ENCODE results near the gene UNC5A. TPM values are rescaled to one million over a fixed set of nuclear protein-coding genes. Genes with fewer than 3 reads are reported as not detected.

The UNC5A gene
- total RNA-seq, 1 experiment from 2014 or later, result 0.13 TPM

DNA sequence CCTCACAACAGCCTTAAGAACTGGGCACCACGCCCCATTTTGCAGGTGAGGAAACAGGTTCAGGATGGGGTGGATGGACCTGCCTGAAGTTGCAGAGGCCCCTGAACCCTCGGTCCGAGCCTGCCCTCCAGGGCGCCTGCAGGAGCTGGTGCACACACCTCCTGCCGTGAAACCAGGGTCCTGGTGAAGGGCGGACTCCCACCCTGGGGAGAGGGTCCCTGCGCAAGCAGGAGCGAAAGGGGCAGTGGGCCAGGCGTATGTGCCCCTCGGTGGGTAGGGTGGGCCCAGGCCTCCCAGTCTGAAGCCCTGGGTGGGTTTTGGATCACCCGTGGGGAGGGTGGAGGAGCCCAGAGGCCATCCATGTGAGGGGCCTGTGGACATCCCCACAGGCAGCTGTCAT lies 50.9 kb downstream of the UNC5A start:
- DNase-seq (ENCODE audit: low read depth, low spot score) (no peak), ATAC-seq (no peak)
- H3K27me3 ChIP-seq (ENCODE audit: control insufficient read depth, insufficient read depth, low read length), result no peaks in the 10 kb centered on the region; the same call in 1 of the 2 replicates
- peaks cover 3% of the 10 kb centered on the region; the same call in 1 of the 2 replicates for H3K4me1 ChIP-seq (ENCODE audit: control insufficient read depth, insufficient read depth, low read length)
- POLR2A ChIA-PET, result no interaction called here
- H3K27ac ChIP-seq (ENCODE audit: low read length), result no peak overlapping the region
- intact Hi-C loops (cut with micrococcal nuclease; ENCODE audit: unreplicated experiment), result no loop called here
- TF ChIP-seq, protein P1, sequence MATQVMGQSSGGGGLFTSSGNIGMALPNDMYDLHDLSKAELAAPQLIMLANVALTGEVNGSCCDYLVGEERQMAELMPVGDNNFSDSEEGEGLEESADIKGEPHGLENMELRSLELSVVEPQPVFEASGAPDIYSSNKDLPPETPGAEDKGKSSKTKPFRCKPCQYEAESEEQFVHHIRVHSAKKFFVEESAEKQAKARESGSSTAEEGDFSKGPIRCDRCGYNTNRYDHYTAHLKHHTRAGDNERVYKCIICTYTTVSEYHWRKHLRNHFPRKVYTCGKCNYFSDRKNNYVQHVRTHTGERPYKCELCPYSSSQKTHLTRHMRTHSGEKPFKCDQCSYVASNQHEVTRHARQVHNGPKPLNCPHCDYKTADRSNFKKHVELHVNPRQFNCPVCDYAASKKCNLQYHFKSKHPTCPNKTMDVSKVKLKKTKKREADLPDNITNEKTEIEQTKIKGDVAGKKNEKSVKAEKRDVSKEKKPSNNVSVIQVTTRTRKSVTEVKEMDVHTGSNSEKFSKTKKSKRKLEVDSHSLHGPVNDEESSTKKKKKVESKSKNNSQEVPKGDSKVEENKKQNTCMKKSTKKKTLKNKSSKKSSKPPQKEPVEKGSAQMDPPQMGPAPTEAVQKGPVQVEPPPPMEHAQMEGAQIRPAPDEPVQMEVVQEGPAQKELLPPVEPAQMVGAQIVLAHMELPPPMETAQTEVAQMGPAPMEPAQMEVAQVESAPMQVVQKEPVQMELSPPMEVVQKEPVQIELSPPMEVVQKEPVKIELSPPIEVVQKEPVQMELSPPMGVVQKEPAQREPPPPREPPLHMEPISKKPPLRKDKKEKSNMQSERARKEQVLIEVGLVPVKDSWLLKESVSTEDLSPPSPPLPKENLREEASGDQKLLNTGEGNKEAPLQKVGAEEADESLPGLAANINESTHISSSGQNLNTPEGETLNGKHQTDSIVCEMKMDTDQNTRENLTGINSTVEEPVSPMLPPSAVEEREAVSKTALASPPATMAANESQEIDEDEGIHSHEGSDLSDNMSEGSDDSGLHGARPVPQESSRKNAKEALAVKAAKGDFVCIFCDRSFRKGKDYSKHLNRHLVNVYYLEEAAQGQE (IDR thresholded peaks at IDR 0.05; ENCODE audit: insufficient read depth in 1 of 2, low read depth in 2 of 2, low read length in 1 of 2), result no peak
- no peak for TF ChIP-seq TCF7L2 (IDR thresholded peaks at IDR 0.05; ENCODE audit: low read depth, low read length)
- TF ChIP-seq SIN3A (IDR thresholded peaks at IDR 0.05; ENCODE audit: borderline replicate concordance, insufficient read depth, low read depth, low read length), result no peak
- TF ChIP-seq, protein P2, sequence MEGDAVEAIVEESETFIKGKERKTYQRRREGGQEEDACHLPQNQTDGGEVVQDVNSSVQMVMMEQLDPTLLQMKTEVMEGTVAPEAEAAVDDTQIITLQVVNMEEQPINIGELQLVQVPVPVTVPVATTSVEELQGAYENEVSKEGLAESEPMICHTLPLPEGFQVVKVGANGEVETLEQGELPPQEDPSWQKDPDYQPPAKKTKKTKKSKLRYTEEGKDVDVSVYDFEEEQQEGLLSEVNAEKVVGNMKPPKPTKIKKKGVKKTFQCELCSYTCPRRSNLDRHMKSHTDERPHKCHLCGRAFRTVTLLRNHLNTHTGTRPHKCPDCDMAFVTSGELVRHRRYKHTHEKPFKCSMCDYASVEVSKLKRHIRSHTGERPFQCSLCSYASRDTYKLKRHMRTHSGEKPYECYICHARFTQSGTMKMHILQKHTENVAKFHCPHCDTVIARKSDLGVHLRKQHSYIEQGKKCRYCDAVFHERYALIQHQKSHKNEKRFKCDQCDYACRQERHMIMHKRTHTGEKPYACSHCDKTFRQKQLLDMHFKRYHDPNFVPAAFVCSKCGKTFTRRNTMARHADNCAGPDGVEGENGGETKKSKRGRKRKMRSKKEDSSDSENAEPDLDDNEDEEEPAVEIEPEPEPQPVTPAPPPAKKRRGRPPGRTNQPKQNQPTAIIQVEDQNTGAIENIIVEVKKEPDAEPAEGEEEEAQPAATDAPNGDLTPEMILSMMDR (IDR thresholded peaks at IDR 0.05), result no peak
- no peak for TF ChIP-seq POLR2AphosphoS5 (IDR thresholded peaks at IDR 0.05; ENCODE audit: low read depth, low read length)
- CTCF ChIA-PET, result no interaction called here
- in situ Hi-C loops (cut with HindIII; ENCODE audit: low pct_unique_long_range_greater_than_20kb, low sequenced_read_pairs), result no loop called here
- no peaks in the 10 kb centered on the region for H3K9me3 ChIP-seq (ENCODE audit: control insufficient read depth, insufficient read depth, low read depth, low read length)
- no TSS peak for BruUV-seq (replicated peaks)
- no peak overlapping the region for H3K4me3 ChIP-seq (ENCODE audit: low read depth in 2 of 2, low read length in 2 of 2)
- no peaks in the 10 kb centered on the region for H3K36me3 ChIP-seq (ENCODE audit: control insufficient read depth, insufficient read depth, low read length)

DNA sequence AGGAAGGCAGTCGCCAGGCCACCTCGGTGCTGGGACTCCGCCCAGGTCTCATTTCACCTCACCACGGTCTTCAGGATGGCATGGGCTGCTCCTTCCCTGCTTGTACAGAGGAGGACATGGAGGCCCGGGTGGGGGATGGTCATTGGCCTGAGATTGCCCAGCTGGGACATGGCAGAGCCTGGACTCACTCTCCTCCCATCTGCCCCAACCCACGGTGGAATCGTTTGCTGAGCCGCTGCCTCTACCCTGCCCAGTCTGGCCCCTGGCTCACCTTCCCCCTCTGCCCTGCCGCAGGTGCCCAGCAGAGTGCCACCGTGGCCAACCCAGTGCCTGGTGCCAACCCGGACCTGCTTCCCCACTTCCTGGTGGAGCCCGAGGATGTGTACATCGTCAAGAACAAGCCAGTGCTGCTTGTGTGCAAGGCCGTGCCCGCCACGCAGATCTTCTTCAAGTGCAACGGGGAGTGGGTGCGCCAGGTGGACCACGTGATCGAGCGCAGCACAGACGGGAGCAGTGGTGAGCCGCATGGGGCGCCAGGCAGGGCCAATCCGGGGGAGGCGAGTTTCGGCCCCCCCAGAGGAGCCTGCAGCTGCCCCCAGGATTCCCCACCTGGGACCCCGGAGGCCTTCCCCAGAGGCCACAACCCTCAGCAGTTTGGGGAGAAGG lies 52.1 kb downstream of the UNC5A start:
- no peak for ATAC-seq
- TF ChIP-seq, protein P2 (IDR thresholded peaks at IDR 0.05), result no peak
- TF ChIP-seq SIN3A (IDR thresholded peaks at IDR 0.05; ENCODE audit: borderline replicate concordance, insufficient read depth, low read depth, low read length) (no peak), TCF7L2 (IDR thresholded peaks at IDR 0.05; ENCODE audit: low read depth, low read length) (no peak), POLR2AphosphoS5 (IDR thresholded peaks at IDR 0.05; ENCODE audit: low read depth, low read length) (no peak)
- TF ChIP-seq, protein P1 (IDR thresholded peaks at IDR 0.05; ENCODE audit: insufficient read depth in 1 of 2, low read depth in 2 of 2, low read length in 1 of 2), result no peak

More for the DNA sequence above, 52.1 kb downstream of the UNC5A start:
- intact Hi-C loops (cut with micrococcal nuclease; ENCODE audit: unreplicated experiment) (no loop called here), in situ Hi-C loops (cut with HindIII; ENCODE audit: low pct_unique_long_range_greater_than_20kb, low sequenced_read_pairs) (no loop called here)
- H3K4me3 ChIP-seq (ENCODE audit: low read depth in 2 of 2, low read length in 2 of 2), result no peak overlapping the region
- POLR2A ChIA-PET, result no interaction called here
- no peaks in the 10 kb centered on the region for H3K36me3 ChIP-seq (ENCODE audit: control insufficient read depth, insufficient read depth, low read length)
- H3K27ac ChIP-seq (ENCODE audit: low read length), result no peak overlapping the region
- peaks cover 3% of the 10 kb centered on the region; the same call in 1 of the 2 replicates for H3K4me1 ChIP-seq (ENCODE audit: control insufficient read depth, insufficient read depth, low read length)
- no peak for DNase-seq (ENCODE audit: low read depth, low spot score)
- no TSS peak for BruUV-seq (replicated peaks)
- H3K9me3 ChIP-seq (ENCODE audit: control insufficient read depth, insufficient read depth, low read depth, low read length), result no peaks in the 10 kb centered on the region
- H3K27me3 ChIP-seq (ENCODE audit: control insufficient read depth, insufficient read depth, low read length), result no peaks in the 10 kb centered on the region
- CTCF ChIA-PET, result no interaction called here
